ENCODE data around the gene FIBCD1. TPM values are rescaled to one million over a fixed set of nuclear protein-coding genes. Genes with fewer than 3 reads are reported as not detected.
"Not testable (repeated sequence)": the region's sequence is repeated elsewhere in the genome, so short reads cannot be mapped to it uniquely, and the experiment has no call there.

Gene FIBCD1
- total RNA-seq, 1 donor from 2014 or later = not detected

DNA sequence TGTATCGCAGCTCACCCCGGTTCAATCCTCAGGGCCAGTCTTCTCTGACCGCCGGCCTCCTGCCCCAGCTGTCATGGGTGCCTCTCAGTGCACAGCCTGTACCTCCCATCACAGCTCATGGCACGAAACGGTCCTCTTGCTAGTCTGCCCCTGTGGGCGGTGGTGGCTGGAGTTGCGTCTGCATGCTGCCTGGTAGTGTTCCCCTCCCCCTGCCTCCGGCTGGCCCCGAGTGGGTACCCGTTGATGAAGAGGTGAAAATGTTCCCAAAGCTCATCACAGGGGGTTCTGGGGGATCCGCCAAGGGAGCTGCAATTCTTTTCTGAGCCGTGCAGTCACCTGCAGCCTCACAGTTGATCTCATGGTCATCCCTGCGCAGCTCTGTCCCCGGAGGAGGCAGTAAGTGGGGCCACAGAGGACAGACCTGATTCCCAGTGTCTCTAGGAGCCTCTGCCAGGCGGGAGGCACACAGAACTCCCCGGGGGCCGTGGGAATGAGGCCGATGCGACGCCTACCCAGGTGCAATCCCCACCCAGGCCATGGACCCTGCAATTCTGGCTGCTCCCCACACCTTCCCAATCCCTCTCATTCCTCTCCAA is 34.7 kb upstream of the FIBCD1 start:
- no peak for DNase-seq (ENCODE audit: low spot score)

DNA sequence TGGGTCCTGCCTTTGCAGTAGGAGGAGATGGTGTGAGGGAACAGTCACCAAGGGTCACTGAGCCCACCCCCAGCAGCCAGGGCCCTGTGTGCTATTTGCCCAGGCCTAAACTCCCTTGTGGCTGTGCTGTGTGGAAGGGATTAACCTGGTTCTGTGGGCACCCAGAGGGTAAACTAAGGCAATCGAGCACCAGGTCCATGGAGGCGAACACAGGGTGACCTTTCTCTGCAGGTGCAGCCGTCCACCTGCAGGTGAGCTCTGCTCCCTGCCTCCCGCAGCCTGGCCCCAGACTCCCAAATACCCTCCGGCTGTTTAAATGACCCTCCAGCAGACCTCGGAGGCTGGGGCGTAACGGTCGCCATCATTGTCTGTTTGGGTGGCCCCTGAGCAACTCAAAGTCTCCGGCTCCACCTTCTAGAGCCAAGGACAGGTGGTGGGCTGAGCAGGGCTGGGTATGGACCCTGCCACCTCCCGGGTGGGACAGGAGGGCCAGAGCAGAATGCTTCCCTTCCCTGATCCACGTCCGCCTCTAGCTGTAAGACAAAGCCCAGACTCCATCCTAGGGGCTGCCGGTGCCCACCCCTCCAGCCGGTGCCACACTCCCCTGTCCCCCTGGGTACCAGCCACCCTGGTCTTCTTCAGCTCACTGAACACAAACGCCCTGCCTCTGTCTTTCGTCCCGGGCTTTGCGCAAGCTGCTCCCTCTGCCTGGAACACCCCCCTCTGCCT is 34.1 kb upstream of the FIBCD1 start:
- no peak for DNase-seq (ENCODE audit: low spot score)

- no peak for DNase-seq (ENCODE audit: low spot score)
These were observed 33.4 kb upstream of the FIBCD1 start for GRCh38 chr9:130972277-130972956.

- DNase-seq (ENCODE audit: low spot score) = no peak
These were observed 32.3 kb upstream of the FIBCD1 start for GRCh38 chr9:130971294-130971849.

DNA sequence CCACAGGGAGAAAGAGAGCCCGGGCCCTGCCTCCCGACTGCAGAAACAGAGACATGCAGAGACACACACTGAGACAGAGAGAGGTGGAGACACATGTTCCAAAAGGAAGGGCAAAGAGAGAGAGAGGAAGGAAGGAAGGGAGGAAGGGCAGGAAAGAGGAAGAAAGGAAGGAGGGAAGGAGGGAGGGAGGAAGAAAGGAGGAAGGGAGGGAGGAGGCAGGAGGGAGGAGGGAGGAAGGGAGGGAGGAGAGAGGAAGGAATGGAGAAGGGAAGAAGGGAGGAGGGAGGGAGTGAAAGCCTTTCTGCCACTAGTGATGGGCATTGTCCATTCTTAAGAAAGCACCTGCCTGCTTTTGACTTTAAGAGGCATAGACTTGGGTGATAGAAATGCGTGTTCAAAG is 31.8 kb upstream of the FIBCD1 start:
- DNase-seq (ENCODE audit: low spot score) = no peak

GRCh38 chr9:130970052-130970451 is 31.0 kb upstream of the FIBCD1 start:
- no peak for DNase-seq (ENCODE audit: low spot score)

DNA sequence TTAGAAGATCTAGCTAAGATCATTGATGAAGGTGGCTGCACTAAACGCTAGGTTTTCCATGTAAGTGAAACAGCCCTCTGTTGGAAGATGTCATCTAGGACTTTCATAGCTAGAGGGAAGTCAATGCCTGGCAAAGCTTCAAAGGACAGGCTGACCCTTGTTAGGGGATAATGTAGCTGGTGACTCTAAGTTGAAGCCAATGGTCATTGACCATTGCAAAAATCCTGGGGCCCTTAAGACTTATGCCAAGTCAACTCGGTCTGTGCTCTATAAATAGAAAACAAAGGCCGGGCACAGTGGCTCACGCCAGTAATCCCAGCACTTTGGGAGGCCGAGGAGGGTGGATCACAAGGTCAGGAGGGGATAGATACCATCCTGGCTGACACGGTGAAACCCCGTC is 26.6 kb upstream of the FIBCD1 start:
- DNase-seq (ENCODE audit: low spot score) = no peak

GRCh38 chr9:130963916-130964315 is 24.9 kb upstream of the FIBCD1 start:
- DNase-seq (ENCODE audit: low spot score) = no peak

DNA sequence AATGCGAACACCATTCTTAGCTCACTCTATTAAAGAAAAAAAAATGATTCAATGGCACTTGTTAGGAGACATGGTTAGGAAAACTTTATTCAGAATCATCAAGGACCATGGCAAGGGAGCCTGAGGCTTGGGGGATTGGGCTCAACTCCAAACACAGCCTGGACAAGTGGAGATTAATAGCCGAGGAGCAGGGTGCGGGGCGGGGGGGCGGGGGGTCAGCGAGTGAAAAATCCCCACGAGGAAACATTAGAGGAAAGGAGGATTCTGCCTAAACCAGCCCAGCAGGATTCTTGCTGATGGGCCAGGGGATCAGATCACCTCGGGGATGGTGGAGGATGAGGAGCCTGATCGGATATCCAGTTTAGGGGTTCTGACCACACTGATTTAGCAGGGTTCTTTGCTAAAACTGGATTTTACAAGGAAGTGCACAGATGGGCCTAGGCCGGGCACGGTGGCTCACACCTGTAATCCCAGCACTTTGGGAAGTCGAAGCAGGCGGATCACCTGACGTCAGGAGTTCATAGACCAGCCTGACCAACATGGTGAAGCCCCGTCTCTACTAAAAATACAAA is 24.4 kb upstream of the FIBCD1 start:
- DNase-seq (ENCODE audit: low spot score) = no peak

DNA sequence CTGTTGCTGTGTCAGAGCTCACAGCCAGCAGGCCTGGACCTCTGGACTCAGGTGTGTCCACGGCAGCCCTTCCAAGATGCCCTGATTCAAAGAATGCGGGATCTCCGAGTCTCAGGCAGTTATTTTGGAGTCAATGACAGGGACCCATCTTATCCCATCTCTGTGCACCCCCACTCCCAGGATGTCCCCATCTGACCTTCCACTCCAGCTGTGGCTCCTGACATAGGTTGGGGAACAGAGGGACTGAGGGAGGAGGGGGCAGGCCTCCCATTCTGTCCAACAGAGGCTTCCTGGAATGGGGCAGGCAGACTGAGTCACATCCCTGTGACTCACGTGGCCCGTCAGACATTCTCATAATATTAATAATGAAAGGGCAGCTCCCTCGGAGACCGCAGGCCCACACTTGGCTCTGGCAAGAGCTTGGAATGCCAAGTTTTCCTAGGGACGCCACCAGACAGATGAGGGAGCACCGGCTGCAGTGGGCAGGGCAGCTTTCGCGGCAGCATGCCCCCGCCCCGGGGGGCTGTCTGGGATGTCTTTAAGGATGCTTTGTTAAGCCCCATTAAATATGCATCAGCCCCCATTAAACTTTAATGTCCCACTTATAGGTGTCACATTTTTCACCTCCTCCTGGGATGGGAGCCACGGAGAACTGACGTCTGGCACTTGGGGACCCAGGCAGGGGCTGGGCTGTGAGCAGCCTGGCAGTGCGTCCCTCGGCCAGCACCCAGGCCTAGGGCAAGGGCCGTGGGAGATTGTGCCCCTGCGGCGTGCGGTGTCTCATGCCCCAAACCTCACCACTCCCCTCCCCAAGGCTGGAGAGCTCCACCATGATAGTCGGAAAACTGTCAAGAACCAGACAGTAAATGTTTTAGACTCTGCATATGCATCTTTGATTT is 23.6 kb upstream of the FIBCD1 start:
- no peak for DNase-seq (ENCODE audit: low spot score)

GRCh38 chr9:130961511-130962300 is 22.7 kb upstream of the FIBCD1 start:
- DNase-seq (ENCODE audit: low spot score) = no peak

GRCh38 chr9:130960522-130961378 is 21.7 kb upstream of the FIBCD1 start:
- DNase-seq (ENCODE audit: low spot score) = no peak

GRCh38 chr9:130959809-130960334 is 20.8 kb upstream of the FIBCD1 start:
- DNase-seq (ENCODE audit: low spot score) = no peak

DNA sequence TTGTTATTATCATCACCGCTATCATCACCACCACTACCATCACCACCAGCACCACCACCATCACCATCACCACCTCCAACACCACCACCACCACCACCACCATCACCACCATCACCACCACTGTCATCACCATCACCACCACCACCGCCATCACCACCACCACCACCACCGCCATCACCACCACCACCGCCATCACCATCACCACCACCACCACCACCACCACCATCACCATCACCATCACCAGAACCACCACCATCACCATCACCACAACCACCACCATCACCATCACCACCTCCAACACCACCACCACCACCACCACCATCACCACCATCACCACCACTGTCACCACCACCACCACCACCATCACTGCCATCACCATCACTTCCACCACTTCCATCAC is 19.5 kb upstream of the FIBCD1 start:
- DNase-seq (ENCODE audit: low spot score) = not testable (repeated sequence)

DNA sequence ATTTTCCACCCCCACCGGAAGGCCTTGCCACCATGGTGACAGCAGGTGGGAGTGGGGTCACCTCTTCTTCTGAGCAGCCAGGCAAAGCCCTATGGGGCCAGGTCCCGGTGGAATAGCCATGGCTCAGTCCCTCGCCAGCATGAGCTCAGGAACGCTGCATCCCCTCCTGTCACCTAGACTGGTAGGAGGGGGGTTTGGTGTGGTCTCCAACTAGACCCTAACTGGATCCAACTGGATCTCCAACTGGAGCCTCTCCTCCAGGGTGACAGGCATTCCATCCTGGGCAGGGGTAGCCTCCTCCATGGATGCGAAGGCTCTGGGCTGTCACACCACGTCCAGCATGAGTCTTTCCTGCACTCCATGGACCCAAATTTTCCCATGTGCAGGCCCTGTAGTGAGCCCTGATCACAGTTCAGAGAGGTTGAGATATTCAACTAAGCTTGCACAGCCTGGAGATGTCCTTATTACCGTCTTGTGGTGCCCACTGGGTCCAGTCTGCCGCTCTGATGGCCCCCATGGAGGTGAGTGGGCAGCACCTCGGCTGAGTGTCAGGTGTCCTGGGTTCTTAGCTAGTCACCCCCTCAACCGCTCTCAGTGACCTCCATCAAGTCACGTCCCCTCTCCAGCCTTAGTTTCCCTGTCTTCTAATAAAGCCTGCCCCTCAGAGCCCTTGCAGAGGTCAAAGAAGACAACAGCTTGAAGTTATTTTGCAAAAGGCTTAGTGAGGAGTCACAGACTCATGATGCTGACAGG is 18.6 kb upstream of the FIBCD1 start:
- no peak for DNase-seq (ENCODE audit: low spot score)

DNA sequence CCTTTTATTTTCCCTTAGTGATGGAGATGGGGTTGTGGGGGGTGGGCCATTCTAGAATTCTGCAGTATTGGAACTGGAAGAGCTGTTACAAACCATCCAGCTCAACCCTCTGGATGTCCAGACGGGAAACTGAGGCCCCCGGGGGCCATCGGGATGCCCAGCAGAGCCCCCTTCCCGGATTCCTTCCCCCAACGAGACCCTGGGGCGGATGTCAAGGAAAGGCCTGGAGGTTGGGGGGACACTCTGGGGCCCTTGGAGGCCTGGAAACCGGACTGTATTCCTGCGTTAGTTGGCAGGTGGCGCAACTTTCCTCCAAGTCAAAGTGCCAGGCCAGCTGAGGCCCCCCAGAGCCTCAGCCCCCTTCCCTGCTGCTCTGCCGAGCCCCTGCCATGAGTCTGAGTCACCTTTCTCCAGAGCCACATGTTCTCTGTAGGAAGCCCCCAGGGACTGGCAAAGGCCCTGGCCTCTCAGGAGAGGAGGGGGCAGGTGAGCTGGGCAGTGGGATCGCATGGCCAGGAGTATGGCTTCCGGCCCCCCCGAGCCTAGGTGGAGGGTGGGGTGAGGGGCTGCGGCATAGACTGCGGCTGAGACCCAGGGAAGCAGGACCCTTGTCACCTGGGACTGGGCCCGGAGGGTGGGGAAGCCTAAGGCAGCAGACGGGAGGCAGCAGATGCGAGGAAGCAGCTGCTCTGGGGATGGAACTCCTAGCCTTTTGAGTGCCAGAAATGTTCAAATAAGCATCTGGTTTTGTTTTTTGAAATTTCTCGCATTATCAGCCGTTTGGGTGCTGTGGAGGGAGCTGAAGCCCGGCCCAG is 17.8 kb upstream of the FIBCD1 start:
- no peak for DNase-seq (ENCODE audit: low spot score)

DNA sequence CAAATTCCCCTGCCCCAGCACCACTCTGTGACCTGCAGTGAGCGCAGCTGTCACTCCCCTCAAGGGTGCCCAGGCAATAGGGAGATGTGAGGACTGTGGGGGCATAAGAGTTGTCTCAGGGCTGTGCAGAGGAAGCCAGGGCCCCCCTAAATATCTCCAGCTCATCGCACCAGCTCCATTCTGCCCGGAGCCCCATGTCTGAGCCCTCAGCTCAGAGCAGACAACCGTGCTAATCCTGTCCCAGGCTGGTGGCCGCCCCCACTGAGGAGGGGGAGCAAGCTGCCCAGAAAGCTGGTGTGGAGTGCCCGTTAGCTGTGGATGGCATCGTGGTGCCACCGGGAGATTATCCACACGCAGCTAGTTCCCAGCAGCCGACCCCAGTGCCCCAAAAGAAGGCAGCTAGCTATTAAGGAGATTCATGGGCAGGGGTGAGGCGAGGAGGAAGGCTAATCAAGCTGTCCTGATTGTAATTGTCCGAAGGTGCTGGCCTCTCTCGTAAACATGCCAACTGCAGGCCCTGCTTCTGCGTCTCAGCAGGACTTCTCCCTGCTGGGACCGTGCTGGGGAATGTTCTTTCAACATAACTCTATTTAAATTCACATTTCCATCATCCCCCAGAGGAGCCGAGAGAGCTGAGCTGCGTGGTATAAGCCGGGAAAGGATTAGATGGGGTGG is 17.0 kb upstream of the FIBCD1 start:
- DNase-seq (ENCODE audit: low spot score) = no peak

Measured in mesenteric fat pad (tissue), 1 donor.